Lung (tissue), 12 donors: Measurements from ENCODE around the gene MYO1F. TPM values are rescaled to one million over a fixed set of nuclear protein-coding genes. Genes with fewer than 3 reads are reported as not detected.
"Not testable (repeated sequence)": the region's sequence is repeated elsewhere in the genome, so short reads cannot be mapped to it uniquely, and the experiment has no call there.

ENCODE experiments used
- ATAC-seq: fragments of 200-7000 bp; cut with Tn5 transposase; one replicate; pipeline ENCODE4 v1.9.1; 2020; ENCODE audit warnings: moderate number of reproducible peaks; ENCODE audit not compliant: insufficient read depth, low FRiP score
- DNase-seq, 3 donors: peaks; one replicate each; pipeline ENCODE4 v3.0.0-alpha.2; 2013 to 2017
- H3K27ac ChIP-seq, 2 donors: one replicate each; pipeline ENCODE4 v1.5.1; 2013; ENCODE audit warnings: mild to moderate bottlenecking in 2 of 2, moderate library complexity in 2 of 2, control low read depth in 1 of 2, inconsistent platforms in 1 of 2, low read depth in 1 of 2, low read length in 1 of 2
- H3K27me3 ChIP-seq, 3 donors: one replicate each; pipeline ENCODE4 v1.5.1; 2013; ENCODE audit warnings: low read length in 2 of 3; ENCODE audit not compliant: control insufficient read depth in 3 of 3, insufficient read depth in 3 of 3
- H3K36me3 ChIP-seq, 4 donors: one replicate each; pipeline ENCODE4 v1.5.1; 2013; ENCODE audit warnings: low read length in 4 of 4, mild to moderate bottlenecking in 1 of 4, moderate library complexity in 1 of 4; ENCODE audit not compliant: control insufficient read depth in 4 of 4, insufficient read depth in 4 of 4
- H3K4me1 ChIP-seq, 5 donors: one replicate each; pipeline ENCODE4 v1.5.1; 2013; ENCODE audit warnings: low read length in 5 of 5, mild to moderate bottlenecking in 2 of 5, moderate library complexity in 1 of 5; ENCODE audit not compliant: control insufficient read depth in 5 of 5, insufficient read depth in 5 of 5
- H3K4me3 ChIP-seq: one replicate; pipeline ENCODE4 v1.5.1; 2013; ENCODE audit warnings: mild to moderate bottlenecking, control low read depth, moderate library complexity
- H3K9ac ChIP-seq, 2 donors: one replicate each; pipeline ENCODE4 v1.5.1; 2013; ENCODE audit warnings: low read length in 2 of 2, control low read depth in 1 of 2; ENCODE audit not compliant: insufficient read depth in 1 of 2
- H3K9me3 ChIP-seq, 4 donors: one replicate each; pipeline ENCODE4 v1.5.1; 2013; ENCODE audit warnings: low read length in 3 of 4, mild to moderate bottlenecking in 1 of 4, moderate library complexity in 1 of 4; ENCODE audit not compliant: control insufficient read depth in 4 of 4, insufficient read depth in 3 of 4
- CTCF ChIP-seq: IDR thresholded peaks from 2 replicates; pipeline ENCODE4 v1.5.1; 2012; ENCODE audit warnings: mild to moderate bottlenecking; ENCODE audit errors: control extremely low read depth, extremely low read depth
- WGBS, 2 donors: extraction: QIAGEN DNeasy Blood & Tissue Kit; methylation state at CpG; one replicate each; pipeline ENCODE4 v1.1.7; 2013; 5-methylcytosine and 5-hydroxymethylcytosine counted together
- polyA plus RNA-seq, 2 donors: library from polyadenylated mRNA; stranded (reverse); fragments of 200-250 nt; gene quantifications; one replicate each; pipeline ENCODE4 v1.2.1, GENCODE V29; 2013
- total RNA-seq, 2 donors: library from RNA; depleted of rRNA in 1 of 2; stranded (reverse); fragments of >200 nt in 1 of 2; gene quantifications; one replicate each; pipeline ENCODE4 v1.2.1, GENCODE V29; 2014 to 2021
- donor health status: control.
- donor health status: control.
- donor health status: Bipolar disorder and iron deficiency.
- donor health status: healthy.
- donor health status: DM: yes; HTN: yes; CAD: no.

Gene MYO1F
- total and polyA plus RNA-seq, 4 donors, result 23.4 to 127 (median 73.2) TPM

- Histone ChIP-seq H3K4me3 (no peak overlapping the region), H3K4me1 (no peaks in the 10 kb centered on the region), H3K36me3 (no peaks in the 10 kb centered on the region), H3K9ac (no peak overlapping the region), H3K27ac (no peak overlapping the region), H3K9me3 (peaks cover 0 to 2% (median 0%) of the 10 kb centered on the region in 4 donors), H3K27me3 (peaks cover 0 to 3% (median 0%) of the 10 kb centered on the region in 3 donors)
- 83 to 87% methylated on average over 4 of the region's 4 CpGs for WGBS, 2 donors
- DNase-seq, result no peak
- ATAC-seq, result no peak
- TF ChIP-seq CTCF, result no peak
Measured at GRCh38 chr19:8617984-8618383, 40.7 kb upstream of the MYO1F start.

- not testable (repeated sequence) for H3K4me3 ChIP-seq, DNase-seq, H3K4me1 ChIP-seq, H3K9me3 ChIP-seq, H3K9ac ChIP-seq, H3K27ac ChIP-seq, ATAC-seq, H3K27me3 ChIP-seq, H3K36me3 ChIP-seq
- 67 to 76% methylated on average over 15 of the region's 15 CpGs for WGBS, 2 donors
Measured at GRCh38 chr19:8617325-8617724, 40.1 kb upstream of the MYO1F start.

GRCh38 chr19:8616861-8617260 is 39.6 kb upstream of the MYO1F start:
- ATAC-seq (no peak), DNase-seq (no peak)
- WGBS, 2 donors, result 82 to 92% methylated on average over 6 of the region's 6 CpGs
- peaks cover 0 to 2% (median 0%) of the 10 kb centered on the region in 4 donors for H3K9me3 ChIP-seq
- no peak for TF ChIP-seq CTCF
- no peak overlapping the region for H3K27ac ChIP-seq
- H3K27me3 ChIP-seq, result peaks cover 0 to 3% (median 0%) of the 10 kb centered on the region in 3 donors
- H3K36me3 ChIP-seq, result no peaks in the 10 kb centered on the region
- no peak overlapping the region for H3K9ac ChIP-seq
- peaks cover 0 to under 1% (median 0%) of the 10 kb centered on the region in 5 donors for H3K4me1 ChIP-seq
- no peak overlapping the region for H3K4me3 ChIP-seq

GRCh38 chr19:8615813-8616596 is 38.8 kb upstream of the MYO1F start:
- Histone ChIP-seq H3K9ac (no peak overlapping the region), H3K9me3 (no peaks in the 10 kb centered on the region), H3K4me3 (no peak overlapping the region), H3K27me3 (peaks cover 0 to 3% (median 0%) of the 10 kb centered on the region in 3 donors), H3K36me3 (no peaks in the 10 kb centered on the region), H3K4me1 (peaks cover 0 to 5% (median 3%) of the 10 kb centered on the region in 5 donors), H3K27ac (no peak overlapping the region)
- WGBS, 2 donors, result 31 to 32% methylated on average over 22 to 23 of the region's 23 CpGs
- peak; percentile 83 for TF ChIP-seq CTCF
- ATAC-seq (peak; percentile 62), DNase-seq (peak; percentile 67 to 70 (median 68))
